Activated CD4-positive, alpha-beta T cell treated with anti-CD3 and anti-CD28 coated beads for 36 hours (primary cell): ENCODE results near the gene KCNAB1. TPM values are rescaled to one million over a fixed set of nuclear protein-coding genes. Genes with fewer than 3 reads are reported as not detected.

ENCODE experiments used
- ATAC-seq: fragments of 200-7000 bp; cut with Tn5 transposase; one replicate; pipeline ENCODE4 v1.10.0; 2021; ENCODE audit warnings: mild to moderate bottlenecking, moderate library complexity
- CTCF ChIA-PET: fragments of 350-600 bp; sonication (Branson Sonifier 250); formaldehyde crosslinking; loops from one replicate; lab custom pipeline; 2021; ENCODE audit warnings: antibody characterized with exemption; lab: Charles Lee
- POLR2A ChIA-PET: fragments of 350-600 bp; sonication (Branson Sonifier 250); formaldehyde crosslinking; loops from one replicate; lab custom pipeline; 2021; ENCODE audit warnings: antibody characterized with exemption, inconsistent platforms; lab: Charles Lee
- DNase-seq: peaks from one replicate; pipeline ENCODE4 v3.0.0-alpha.2; 2020
- H3K27ac Mint-ChIP-seq: one replicate; pipeline ENCODE4 v1.8.0; 2021; ENCODE audit warnings: mixed read lengths
- H3K27me3 Mint-ChIP-seq: one replicate; pipeline ENCODE4 v1.8.0; 2021; ENCODE audit warnings: mixed read lengths
- H3K36me3 Mint-ChIP-seq: one replicate; pipeline ENCODE4 v1.8.0; 2021; ENCODE audit warnings: low read depth, mixed read lengths
- H3K4me1 Mint-ChIP-seq: one replicate; pipeline ENCODE4 v1.8.0; 2021; ENCODE audit warnings: mixed read lengths
- H3K4me3 Mint-ChIP-seq: one replicate; pipeline ENCODE4 v1.8.0; 2021; ENCODE audit warnings: mild to moderate bottlenecking, moderate library complexity, mixed read lengths
- H3K9me3 Mint-ChIP-seq: one replicate; pipeline ENCODE4 v1.8.0; 2021; ENCODE audit warnings: low read depth, mixed read lengths
- intact Hi-C, 2 experiments: fragments of 100-400 bp; cut with DNase I in 1 of 2; cut with micrococcal nuclease in 1 of 2; formaldehyde crosslinking; loops; one replicate each; pipeline versions ENCODE4 v1.14.2 to v1.15.1; 2022 to 2024; cut with DNase I, micrococcal nuclease
- total RNA-seq, 2 experiments: library from RNA; stranded (reverse); gene quantifications; one replicate each; pipeline ENCODE4 v1.2.3, GENCODE V29; 2021

Gene KCNAB1
- total RNA-seq, 2 experiments from 2014 or later = not detected

DNA sequence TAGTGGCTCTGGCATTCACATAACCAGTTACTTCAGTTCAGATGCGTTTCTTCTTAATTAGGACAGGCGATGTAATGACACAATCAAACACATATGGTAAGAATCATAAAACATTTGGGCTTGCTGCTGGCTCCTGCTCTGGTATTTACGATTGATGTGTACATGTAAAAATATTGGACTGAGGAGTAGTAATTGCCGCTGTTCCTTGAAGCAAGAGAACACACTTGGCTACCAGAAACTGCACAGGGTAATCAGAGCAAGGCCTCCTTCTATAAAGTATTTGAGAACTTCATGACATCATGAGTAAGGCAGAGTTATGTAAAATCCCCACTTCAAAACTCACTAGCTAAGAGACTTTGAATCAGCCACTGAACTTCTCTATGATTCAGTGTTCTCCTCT lies 276.5 kb downstream of the KCNAB1 start:
- H3K4me1 Mint-ChIP-seq = no peaks in the 10 kb centered on the region
- no peaks in the 10 kb centered on the region for H3K36me3 Mint-ChIP-seq
- peaks cover 6% of the 10 kb centered on the region for H3K27me3 Mint-ChIP-seq
- no peaks in the 10 kb centered on the region for H3K9me3 Mint-ChIP-seq
- H3K27ac Mint-ChIP-seq = no peak overlapping the region
- ChIA-PET POLR2A (no interaction called here), CTCF (interaction anchor here (2.1 kb wide), 1 partner anchor 16 kb away, joined by 5 read pairs; no protein-coding TSS in a partner anchor)
- intact Hi-C loops = no loop called here
- ATAC-seq (no peak), DNase-seq (no peak)
- H3K4me3 Mint-ChIP-seq = no peak overlapping the region

DNA sequence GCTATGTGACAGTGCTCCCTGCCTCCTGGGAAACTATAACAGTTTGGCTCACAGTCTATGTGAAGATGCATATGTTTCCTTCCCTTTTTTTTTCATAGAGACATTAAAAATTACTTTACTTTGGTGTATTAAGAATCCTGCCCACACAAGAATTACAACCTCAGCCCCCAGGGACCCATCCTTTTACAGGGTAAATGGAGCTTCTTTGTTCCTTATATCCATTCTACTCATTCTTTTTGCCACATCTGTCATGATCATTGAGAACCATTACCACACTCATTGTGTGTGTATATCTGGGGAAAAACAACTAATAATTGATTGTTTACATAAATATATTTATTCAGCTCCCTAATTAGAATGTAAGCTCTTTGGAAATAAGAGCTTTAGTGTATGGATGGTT lies 277.2 kb downstream of the KCNAB1 start:
- H3K9me3 Mint-ChIP-seq = no peaks in the 10 kb centered on the region
- ChIA-PET POLR2A (no interaction called here), CTCF (interaction anchor here (1.4 to 2.1 kb wide), 2 partner anchors 17 to 112 kb away, joined by 4 to 5 read pairs; no protein-coding TSS in a partner anchor)
- H3K4me1 Mint-ChIP-seq = no peaks in the 10 kb centered on the region
- H3K27ac Mint-ChIP-seq = no peak overlapping the region
- no peaks in the 10 kb centered on the region for H3K36me3 Mint-ChIP-seq
- DNase-seq = no peak
- H3K4me3 Mint-ChIP-seq = no peak overlapping the region
- peaks cover 6% of the 10 kb centered on the region for H3K27me3 Mint-ChIP-seq
- intact Hi-C loops = no loop called here
- no peak for ATAC-seq

DNA sequence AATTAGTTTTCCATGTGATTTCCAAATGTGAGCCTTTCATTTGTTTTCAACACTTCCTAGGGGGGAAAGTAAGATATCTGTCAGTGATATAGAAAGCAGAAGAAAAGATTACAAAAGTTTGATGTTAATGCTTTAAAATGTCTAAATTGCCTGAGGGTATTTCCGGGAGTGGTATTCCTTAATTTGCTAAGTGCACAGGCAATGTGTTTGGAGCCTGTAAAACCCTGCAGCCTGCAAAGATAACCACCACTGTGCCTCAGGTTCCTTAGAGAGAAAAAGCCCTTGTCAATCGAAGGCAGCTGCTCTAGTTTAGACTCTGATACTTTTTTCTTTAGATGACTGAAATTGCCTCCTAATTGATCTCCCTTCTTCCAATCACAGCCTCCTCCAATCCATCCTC lies 279.7 kb downstream of the KCNAB1 start:
- H3K4me3 Mint-ChIP-seq = no peak overlapping the region
- H3K4me1 Mint-ChIP-seq = no peaks in the 10 kb centered on the region
- H3K9me3 Mint-ChIP-seq = no peaks in the 10 kb centered on the region
- no peak overlapping the region for H3K27ac Mint-ChIP-seq
- no peaks in the 10 kb centered on the region for H3K36me3 Mint-ChIP-seq
- ATAC-seq (no peak), DNase-seq (no peak)
- ChIA-PET CTCF (interaction anchor here (0.5 to 1.0 kb wide), 3 partner anchors 15 to 125 kb away, joined by 3 to 4 read pairs (median 3); no protein-coding TSS in a partner anchor), POLR2A (no interaction called here)
- intact Hi-C loops = no loop called here
- H3K27me3 Mint-ChIP-seq = peaks cover 2% of the 10 kb centered on the region

DNA sequence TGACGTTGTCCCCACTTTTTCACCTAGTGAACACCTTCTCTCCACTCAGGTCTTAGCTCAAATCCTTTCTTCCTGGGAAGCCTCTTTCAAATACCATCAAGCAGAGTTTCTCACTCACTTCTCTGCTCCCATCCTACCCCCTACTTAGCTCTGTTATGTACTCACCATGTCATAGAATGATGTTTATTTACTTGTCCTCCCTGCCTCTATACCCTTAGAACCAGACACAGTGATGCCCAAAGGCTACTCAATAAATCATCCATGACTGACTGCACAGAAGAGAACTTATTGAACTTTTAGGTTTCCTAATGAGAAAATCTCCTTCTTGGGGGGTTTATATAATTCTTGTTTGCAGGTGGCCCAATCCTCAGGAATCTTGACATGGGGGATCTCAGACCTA lies 280.4 kb downstream of the KCNAB1 start:
- peaks cover 2% of the 10 kb centered on the region for H3K27me3 Mint-ChIP-seq
- no peaks in the 10 kb centered on the region for H3K9me3 Mint-ChIP-seq
- ATAC-seq = no peak
- DNase-seq = no peak
- H3K4me3 Mint-ChIP-seq = no peak overlapping the region
- no peaks in the 10 kb centered on the region for H3K4me1 Mint-ChIP-seq
- H3K27ac Mint-ChIP-seq = no peak overlapping the region
- ChIA-PET CTCF (interaction anchor here (0.8 to 1.0 kb wide), 2 partner anchors 15 to 125 kb away, joined by 3 to 4 read pairs; no protein-coding TSS in a partner anchor), POLR2A (no interaction called here)
- H3K36me3 Mint-ChIP-seq = no peaks in the 10 kb centered on the region
- intact Hi-C loops = no loop called here

DNA sequence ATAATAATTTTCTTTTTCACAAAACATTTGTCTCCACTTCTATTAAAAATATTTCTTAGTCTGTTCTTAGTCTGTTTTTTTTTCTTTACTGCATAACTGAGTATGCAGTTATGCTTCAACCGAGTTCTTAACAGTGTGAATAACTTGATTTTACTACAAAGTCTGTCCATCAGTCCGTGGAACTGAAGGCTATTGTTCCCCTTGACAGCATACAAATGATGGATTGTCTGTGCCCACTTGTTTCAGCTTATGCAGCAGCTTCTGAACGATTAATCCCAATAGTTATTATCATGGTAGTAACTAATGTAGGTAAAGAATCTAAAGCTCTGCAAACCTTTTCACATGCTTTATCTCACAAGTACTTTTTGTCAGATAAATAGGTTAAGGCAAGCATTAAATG lies 283.8 kb downstream of the KCNAB1 start:
- no peak overlapping the region for H3K4me3 Mint-ChIP-seq
- DNase-seq (no peak), ATAC-seq (no peak)
- no peak overlapping the region for H3K27ac Mint-ChIP-seq
- intact Hi-C loops = no loop called here
- H3K36me3 Mint-ChIP-seq = no peaks in the 10 kb centered on the region
- H3K9me3 Mint-ChIP-seq = no peaks in the 10 kb centered on the region
- H3K4me1 Mint-ChIP-seq = no peaks in the 10 kb centered on the region
- ChIA-PET POLR2A (no interaction called here), CTCF (interaction anchor here (0.6 to 0.9 kb wide), 2 partner anchors 19 to 107 kb away, joined by 3 read pairs; no protein-coding TSS in a partner anchor)
- H3K27me3 Mint-ChIP-seq = peaks cover 2% of the 10 kb centered on the region

DNA sequence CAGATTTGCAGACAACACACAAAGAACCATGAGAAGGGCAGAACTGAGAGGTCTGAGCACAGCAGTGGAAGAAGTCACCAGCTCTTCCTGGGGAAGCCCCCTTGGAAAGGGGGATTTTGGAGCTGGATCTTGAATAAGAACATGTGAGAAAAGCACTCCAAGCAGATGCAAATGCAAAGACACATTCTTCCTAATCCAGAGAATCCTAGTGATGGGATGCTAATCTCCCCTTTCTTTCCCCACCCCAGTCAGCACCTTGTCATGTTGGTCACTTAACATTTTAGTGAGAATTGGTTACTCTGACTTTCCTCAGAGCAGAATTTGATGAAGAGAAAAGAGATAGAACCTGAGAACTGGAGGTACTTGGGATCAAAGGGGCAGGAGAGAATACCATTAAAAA lies 286.0 kb downstream of the KCNAB1 start:
- ChIA-PET POLR2A (no interaction called here), CTCF (interaction anchor here (0.8 kb wide), 1 partner anchor 12 kb away, joined by 3 read pairs; no protein-coding TSS in a partner anchor)
- DNase-seq (no peak), ATAC-seq (no peak)
- peaks cover 3% of the 10 kb centered on the region for H3K27me3 Mint-ChIP-seq
- no peaks in the 10 kb centered on the region for H3K36me3 Mint-ChIP-seq
- intact Hi-C loops = no loop called here
- no peak overlapping the region for H3K27ac Mint-ChIP-seq
- H3K4me3 Mint-ChIP-seq = no peak overlapping the region
- no peaks in the 10 kb centered on the region for H3K4me1 Mint-ChIP-seq
- H3K9me3 Mint-ChIP-seq = no peaks in the 10 kb centered on the region

DNA sequence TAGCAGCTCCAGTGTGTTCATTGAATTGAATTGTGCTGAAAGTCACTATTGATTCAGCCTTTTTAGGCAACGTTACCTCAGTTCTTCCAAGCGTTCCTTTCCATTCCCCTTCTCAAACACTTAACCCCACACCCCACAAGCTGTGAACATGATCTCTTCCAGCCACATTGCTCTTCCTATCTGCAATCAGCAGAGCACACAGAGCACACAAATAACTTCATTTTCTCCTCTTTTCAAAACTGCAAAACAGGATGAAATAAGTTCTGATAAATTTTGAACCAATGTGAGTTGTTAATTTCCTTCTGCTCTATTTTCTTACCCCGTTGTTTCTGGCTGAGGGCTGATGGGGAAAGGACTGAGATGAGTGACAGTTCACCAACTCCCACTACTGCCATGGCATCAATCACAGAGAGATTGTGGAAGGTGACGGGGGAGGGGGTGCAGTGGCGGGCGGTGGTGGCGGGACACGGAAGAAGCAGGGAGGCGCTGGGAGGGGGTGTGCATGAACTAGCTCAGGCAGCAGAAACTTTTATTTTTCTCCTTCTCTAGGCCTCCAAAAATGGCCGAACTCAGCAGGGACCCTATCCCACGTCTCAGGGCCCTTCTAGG lies 287.3 kb downstream of the KCNAB1 start:
- ChIA-PET CTCF (interaction anchor here (0.5 kb wide), 1 partner anchor 57 kb away, joined by 3 read pairs; no protein-coding TSS in a partner anchor), POLR2A (no interaction called here)
- intact Hi-C loops = no loop called here
- ATAC-seq (no peak), DNase-seq (no peak)
- H3K4me1 Mint-ChIP-seq = no peaks in the 10 kb centered on the region
- H3K4me3 Mint-ChIP-seq = no peak overlapping the region
- no peak overlapping the region for H3K27ac Mint-ChIP-seq
- H3K27me3 Mint-ChIP-seq = peaks cover 10% of the 10 kb centered on the region
- H3K9me3 Mint-ChIP-seq = no peaks in the 10 kb centered on the region
- H3K36me3 Mint-ChIP-seq = no peaks in the 10 kb centered on the region

DNA sequence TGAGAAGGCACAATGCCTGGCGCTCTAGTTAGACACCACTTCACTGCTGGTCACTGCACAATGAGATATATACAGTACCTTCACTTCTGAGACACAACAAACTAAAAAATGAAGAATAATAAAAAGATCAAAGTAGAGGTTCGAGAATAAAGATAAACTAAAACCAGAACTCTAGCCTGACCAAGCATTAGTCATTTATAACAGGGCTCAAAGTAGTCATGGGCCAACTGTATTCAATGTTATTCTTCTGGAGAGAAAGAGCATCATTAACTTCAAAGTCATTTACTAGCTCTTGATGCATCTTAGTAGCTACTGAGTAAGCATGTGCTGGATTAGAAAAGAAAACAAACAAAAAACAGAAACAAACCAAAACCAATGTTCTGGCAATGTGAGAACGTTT lies 289.3 kb downstream of the KCNAB1 start:
- no peak for DNase-seq
- Mint-ChIP-seq H3K9me3 (no peaks in the 10 kb centered on the region), H3K4me3 (no peak overlapping the region), H3K36me3 (no peaks in the 10 kb centered on the region), H3K4me1 (no peaks in the 10 kb centered on the region), H3K27me3 (peaks cover 10% of the 10 kb centered on the region), H3K27ac (no peak overlapping the region)
- CTCF ChIA-PET = interaction anchor here (0.9 to 1.2 kb wide), 2 partner anchors 27 to 98 kb away, joined by 3 read pairs; no protein-coding TSS in a partner anchor
- intact Hi-C loops = no loop called here
- ATAC-seq = no peak
- POLR2A ChIA-PET = no interaction called here

DNA sequence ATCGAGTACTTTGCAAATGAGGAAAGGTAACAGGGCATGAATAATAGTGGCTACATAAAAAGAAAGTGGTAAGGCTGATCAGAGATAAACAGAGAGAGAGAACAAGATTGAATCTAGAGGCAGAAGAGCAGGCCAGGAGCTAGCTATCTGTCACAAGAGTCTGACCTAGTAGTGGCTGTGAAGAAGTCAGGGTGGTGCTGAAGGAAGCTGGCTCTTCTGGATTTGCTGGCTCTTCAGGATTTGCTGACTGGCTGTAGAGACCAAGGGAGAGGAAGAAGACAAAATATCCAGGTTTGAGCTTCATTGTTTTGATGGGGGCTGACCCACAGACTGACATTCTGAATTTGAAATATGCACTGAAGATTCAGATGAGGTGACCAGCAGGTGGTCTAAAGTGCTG lies 292.2 kb downstream of the KCNAB1 start:
- intact Hi-C loops = no loop called here
- H3K27ac Mint-ChIP-seq = no peak overlapping the region
- H3K9me3 Mint-ChIP-seq = no peaks in the 10 kb centered on the region
- H3K36me3 Mint-ChIP-seq = no peaks in the 10 kb centered on the region
- no peak for ATAC-seq
- H3K4me1 Mint-ChIP-seq = no peaks in the 10 kb centered on the region
- ChIA-PET CTCF (interaction anchor here (1.0 kb wide), 1 partner anchor 1060 kb away, joined by 3 read pairs; no protein-coding TSS in a partner anchor), POLR2A (no interaction called here)
- no peak for DNase-seq
- H3K27me3 Mint-ChIP-seq = peaks cover 12% of the 10 kb centered on the region
- H3K4me3 Mint-ChIP-seq = no peak overlapping the region

DNA sequence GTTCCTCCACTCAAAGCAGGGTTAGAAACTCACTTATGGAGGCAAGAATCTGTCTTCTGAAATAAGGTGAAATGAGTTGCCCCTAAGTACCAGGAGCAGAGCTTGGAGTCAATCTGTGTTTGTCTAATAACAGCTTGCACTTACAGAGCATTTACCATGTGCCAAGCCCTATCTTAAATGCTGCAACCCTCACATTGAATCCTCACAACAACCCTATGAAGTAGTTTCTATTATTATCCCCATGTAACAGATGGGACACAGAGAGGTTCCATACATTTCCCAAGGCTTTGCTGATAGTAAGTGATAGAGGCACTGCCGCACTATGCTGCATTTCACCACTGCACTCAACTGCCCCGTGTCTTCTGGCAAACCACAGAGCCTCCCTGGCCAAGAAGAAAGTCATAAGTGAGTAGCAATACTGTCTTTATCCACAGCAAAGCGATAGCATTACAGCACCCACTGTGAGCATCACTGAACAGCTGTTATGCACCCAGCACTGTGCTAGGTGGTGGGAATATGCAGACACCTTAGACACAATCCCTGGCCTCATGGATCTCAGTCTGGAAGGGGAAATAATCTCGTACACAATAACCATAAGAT lies 293.0 kb downstream of the KCNAB1 start:
- no peak for DNase-seq
- Mint-ChIP-seq H3K4me1 (no peaks in the 10 kb centered on the region), H3K27ac (no peak overlapping the region), H3K4me3 (no peak overlapping the region), H3K36me3 (no peaks in the 10 kb centered on the region), H3K27me3 (peaks cover 12% of the 10 kb centered on the region), H3K9me3 (no peaks in the 10 kb centered on the region)
- ChIA-PET CTCF (interaction anchor here (1.0 kb wide), 1 partner anchor 1061 kb away, joined by 3 read pairs; no protein-coding TSS in a partner anchor), POLR2A (no interaction called here)
- no peak for ATAC-seq
- intact Hi-C loops = no loop called here

DNA sequence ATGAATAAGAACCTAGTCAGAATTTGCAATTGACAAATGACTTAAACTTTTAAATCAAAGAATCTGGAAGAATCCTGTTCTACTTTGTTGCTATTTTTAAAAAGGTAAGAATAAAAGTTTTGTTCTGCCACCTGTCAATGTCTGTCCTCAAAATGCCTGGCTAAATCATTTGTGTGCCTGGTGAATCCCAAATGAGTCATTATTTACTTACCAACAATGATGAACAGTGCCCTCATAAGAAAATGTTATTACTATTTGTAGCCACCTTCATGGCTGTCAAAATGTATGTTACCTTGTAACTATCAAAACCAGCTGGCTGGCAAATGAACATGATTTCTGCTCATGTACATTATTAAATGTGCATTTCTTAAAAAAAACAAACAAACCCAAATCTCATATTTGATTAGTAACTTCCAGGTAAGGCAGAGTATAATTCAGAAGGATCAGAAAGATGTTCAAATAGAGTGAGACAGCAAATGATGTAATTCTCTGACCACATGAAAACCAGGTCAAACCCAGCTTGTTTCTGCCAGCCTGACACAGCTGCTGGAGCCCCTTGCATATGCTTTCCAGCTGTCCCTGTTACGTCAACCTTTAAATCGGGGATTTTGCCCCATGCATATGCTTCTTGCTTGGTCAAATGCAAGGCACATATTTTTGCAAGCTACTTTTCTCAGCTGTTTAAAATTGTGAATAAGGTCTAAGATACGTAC lies 296.6 kb downstream of the KCNAB1 start:
- Mint-ChIP-seq H3K27me3 (peaks cover 10% of the 10 kb centered on the region), H3K4me1 (no peaks in the 10 kb centered on the region), H3K36me3 (no peaks in the 10 kb centered on the region), H3K27ac (no peak overlapping the region), H3K4me3 (no peak overlapping the region), H3K9me3 (no peaks in the 10 kb centered on the region)
- ATAC-seq = no peak
- POLR2A ChIA-PET = no interaction called here
- no peak for DNase-seq
- intact Hi-C loops = no loop called here
- CTCF ChIA-PET = interaction anchor here (0.6 to 0.8 kb wide), 2 partner anchors 256 to 405 kb away, joined by 3 read pairs; no protein-coding TSS in a partner anchor
